ENCODE measurements around the gene TMEM140.
"Not testable (repeated sequence)": the region's sequence is repeated elsewhere in the genome, so short reads cannot be mapped to it uniquely, and the experiment has no call there.

The TMEM140 gene

GRCh38 chr7:135197906-135198655, 50.2 kb downstream of the TMEM140 start:
- no peak for DNase-seq

GRCh38 chr7:135199439-135199838, 51.6 kb downstream of the TMEM140 start:
- no peak for DNase-seq

GRCh38 chr7:135200821-135201331, 53.0 kb downstream of the TMEM140 start:
- DNase-seq, result no peak

- no peak for DNase-seq
These were observed 53.5 kb downstream of the TMEM140 start for GRCh38 chr7:135201350-135201749.

- DNase-seq, result no peak
These were observed 56.5 kb downstream of the TMEM140 start for GRCh38 chr7:135204341-135204749.

- no peak for DNase-seq
These were observed 57.0 kb downstream of the TMEM140 start for GRCh38 chr7:135204876-135205275.

- DNase-seq, result no peak
These were observed 58.0 kb downstream of the TMEM140 start for GRCh38 chr7:135205850-135206249.

GRCh38 chr7:135206941-135207391, 59.1 kb downstream of the TMEM140 start:
- DNase-seq, result peak; percentile 38

- DNase-seq, result no peak
These were observed 59.7 kb downstream of the TMEM140 start for GRCh38 chr7:135207406-135208101.

GRCh38 chr7:135208102-135208793, 60.4 kb downstream of the TMEM140 start:
- DNase-seq, result no peak

- DNase-seq, result peak; percentile 60
These were observed 61.5 kb downstream of the TMEM140 start for GRCh38 chr7:135209225-135209834.

- no peak for DNase-seq
These were observed 63.0 kb downstream of the TMEM140 start for GRCh38 chr7:135210888-135211178.

- DNase-seq, result peak; percentile 92
These were observed 63.5 kb downstream of the TMEM140 start, which contains the start of gene WDR91 for GRCh38 chr7:135211179-135211945. Gene WDR91 (minus strand): TSS chr7:135211526. CDS start chr7:135211502, 24 bp downstream.

GRCh38 chr7:135211946-135212685, 64.2 kb downstream of the TMEM140 start:
- DNase-seq, result not testable (repeated sequence)

- no peak for DNase-seq
These were observed 66.0 kb downstream of the TMEM140 start for GRCh38 chr7:135213831-135214230.

- DNase-seq, result no peak
These were observed 67.3 kb downstream of the TMEM140 start for GRCh38 chr7:135215180-135215579.

- no peak for DNase-seq
These were observed 67.8 kb downstream of the TMEM140 start for GRCh38 chr7:135215698-135216097.

All from inflammatory macrophage treated with lipopolysaccharide for 4 hours (primary cell).